ENCODE results near the gene MIEF1.

The MIEF1 gene

GRCh38 chr22:39462443-39463221 is 39.5 kb upstream of the MIEF1 start:
- no peak for TF ChIP-seq TEAD4 (IDR thresholded peaks at IDR 0.05)
- TF ChIP-seq CREB1 (IDR thresholded peaks at IDR 0.05; ENCODE audit: low read depth), result no peak
- 0 out of 2 replicates have a peak, but pooled peaks have one; percentile 3 for TF ChIP-seq RAD21 (IDR thresholded peaks at IDR 0.05; ENCODE audit: low read depth)
- no peak for TF ChIP-seq MAX (IDR thresholded peaks at IDR 0.05)
- TF ChIP-seq TAF1 (IDR thresholded peaks at IDR 0.05; ENCODE audit: low read depth), result no peak
- TF ChIP-seq TCF12 (IDR thresholded peaks at IDR 0.05; ENCODE audit: low read depth), result no peak
- TF ChIP-seq YY1 (IDR thresholded peaks at IDR 0.05; ENCODE audit: low read depth), result no peak
- TF ChIP-seq USF1 (IDR thresholded peaks at IDR 0.05), result no peak
- TF ChIP-seq NFIC (IDR thresholded peaks at IDR 0.05), result 0 out of 2 replicates have a peak, but pooled peaks have one; percentile 13

- TF ChIP-seq CREB1 (IDR thresholded peaks at IDR 0.05; ENCODE audit: low read depth), result no peak
- TF ChIP-seq TEAD4 (IDR thresholded peaks at IDR 0.05), result no peak
- TF ChIP-seq FOXM1 (IDR thresholded peaks at IDR 0.05; ENCODE audit: borderline replicate concordance, low read depth), result no peak
- TF ChIP-seq YY1 (IDR thresholded peaks at IDR 0.05; ENCODE audit: low read depth), result no peak
- no peak for TF ChIP-seq MAX (IDR thresholded peaks at IDR 0.05)
- no peak for TF ChIP-seq USF1 (IDR thresholded peaks at IDR 0.05)
- no peak for TF ChIP-seq ZBTB7A (IDR thresholded peaks at IDR 0.05; ENCODE audit: low read depth)
- TF ChIP-seq TAF1 (IDR thresholded peaks at IDR 0.05; ENCODE audit: low read depth), result no peak
- TF ChIP-seq CEBPB (IDR thresholded peaks at IDR 0.05), result no peak
- no peak for TF ChIP-seq RAD21 (IDR thresholded peaks at IDR 0.05; ENCODE audit: low read depth)
- no peak for TF ChIP-seq EP300 (IDR thresholded peaks at IDR 0.05; ENCODE audit: borderline replicate concordance)
- no peak for TF ChIP-seq NFIC (IDR thresholded peaks at IDR 0.05)
- no peak for TF ChIP-seq REST (IDR thresholded peaks at IDR 0.05; ENCODE audit: low read depth)
- TF ChIP-seq EGR1 (IDR thresholded peaks at IDR 0.05), result no peak
- no peak for TF ChIP-seq TCF12 (IDR thresholded peaks at IDR 0.05; ENCODE audit: low read depth)
Observed at GRCh38 chr22:39463277-39463676, 38.8 kb upstream of the MIEF1 start.

- TF ChIP-seq TCF12 (IDR thresholded peaks at IDR 0.05; ENCODE audit: low read depth) (no peak), USF1 (IDR thresholded peaks at IDR 0.05) (no peak), EP300 (IDR thresholded peaks at IDR 0.05; ENCODE audit: borderline replicate concordance) (no peak), MAX (IDR thresholded peaks at IDR 0.05) (no peak), CEBPB (IDR thresholded peaks at IDR 0.05) (no peak), EGR1 (IDR thresholded peaks at IDR 0.05) (no peak), FOXM1 (IDR thresholded peaks at IDR 0.05; ENCODE audit: borderline replicate concordance, low read depth) (no peak)
Observed at GRCh38 chr22:39463931-39464390, 38.1 kb upstream of the MIEF1 start.

GRCh38 chr22:39466228-39467006 is 35.7 kb upstream of the MIEF1 start:
- no peak for TF ChIP-seq EP300 (IDR thresholded peaks at IDR 0.05; ENCODE audit: borderline replicate concordance)
- no peak for TF ChIP-seq NFIC (IDR thresholded peaks at IDR 0.05)
- no peak for TF ChIP-seq TCF12 (IDR thresholded peaks at IDR 0.05; ENCODE audit: low read depth)
- no peak for TF ChIP-seq EGR1 (IDR thresholded peaks at IDR 0.05)
- no peak for TF ChIP-seq REST (IDR thresholded peaks at IDR 0.05; ENCODE audit: low read depth)
- TF ChIP-seq YY1 (IDR thresholded peaks at IDR 0.05; ENCODE audit: low read depth), result no peak
- no peak for TF ChIP-seq ZBTB7A (IDR thresholded peaks at IDR 0.05; ENCODE audit: low read depth)
- no peak for TF ChIP-seq CEBPB (IDR thresholded peaks at IDR 0.05)
- TF ChIP-seq CREB1 (IDR thresholded peaks at IDR 0.05; ENCODE audit: low read depth), result no peak

Data from Ishikawa (cell line).